Osteoblast (primary cell): ENCODE measurements around the gene WDR36. TPM values are rescaled to one million over a fixed set of nuclear protein-coding genes. Genes with fewer than 3 reads are reported as not detected.
A peak's percentile ranks its signal among the peaks of the same experiment; 100 is the strongest.

Experiments
- DNase-seq: peaks from one replicate; pipeline ENCODE4 v3.0.0; 2011; ENCODE audit warnings: low spot score, mixed read lengths; ENCODE audit not compliant: insufficient read length; ENCODE audit errors: missing footprints
- H2AFZ ChIP-seq: 2 replicates; pipeline ENCODE4 v1.6.0; 2011; ENCODE audit warnings: mild to moderate bottlenecking, low read length
- H3K27ac ChIP-seq: 2 replicates; pipeline ENCODE4 v1.5.1; 2011; ENCODE audit warnings: mild to moderate bottlenecking, low read depth, low read length, moderate library complexity
- H3K27me3 ChIP-seq: 2 replicates; pipeline ENCODE4 v1.6.0; 2012; ENCODE audit warnings: mild to moderate bottlenecking, control low read depth, inconsistent platforms, low read length, moderate library complexity; ENCODE audit not compliant: insufficient read depth
- H3K36me3 ChIP-seq: 2 replicates; pipeline ENCODE4 v1.5.1; 2011; ENCODE audit warnings: mild to moderate bottlenecking, low read length, control low read depth, moderate library complexity; ENCODE audit not compliant: insufficient read depth
- H3K4me1 ChIP-seq: 2 replicates; pipeline ENCODE4 v1.5.1; 2011; ENCODE audit warnings: mild to moderate bottlenecking, low read length, control low read depth, moderate library complexity; ENCODE audit not compliant: insufficient read depth
- H3K4me2 ChIP-seq: 2 replicates; pipeline ENCODE4 v1.6.0; 2011; ENCODE audit warnings: mild to moderate bottlenecking, low read length; ENCODE audit not compliant: insufficient read depth
- H3K4me3 ChIP-seq: fragments of 200-600 bp; sonication (generic); 3 replicates; pipeline ENCODE4 v1.5.1; 2012; ENCODE audit warnings: mild to moderate bottlenecking, low read length, inconsistent platforms; ENCODE audit not compliant: insufficient read depth
- H3K79me2 ChIP-seq: 2 replicates; pipeline ENCODE4 v1.6.0; 2012; ENCODE audit warnings: mild to moderate bottlenecking, low read length, control low read depth, inconsistent platforms; ENCODE audit not compliant: insufficient read depth
- H3K9me3 ChIP-seq: 2 replicates; pipeline ENCODE4 v1.5.1; 2011; ENCODE audit warnings: low read depth, low read length, control low read depth
- H4K20me1 ChIP-seq: 2 replicates; pipeline ENCODE4 v1.6.0; 2012; ENCODE audit warnings: mild to moderate bottlenecking, low read length, control low read depth; ENCODE audit not compliant: insufficient read depth
- total RNA-seq: library from RNA; depleted of rRNA; stranded (reverse); fragments of >200 nt; gene quantifications from 2 replicates; pipeline ENCODE4 v1.2.3, GENCODE V29; 2012
- TF ChIP-seq, protein P1 (sequence below): IDR thresholded peaks from 2 replicates; pipeline ENCODE4 v1.5.1; 2011; ENCODE audit warnings: mild to moderate bottlenecking, low read depth, low read length, moderate library complexity; ENCODE audit errors: extremely low read depth

The WDR36 gene
- total RNA-seq, 1 donor, result 44.5 TPM

DNA sequence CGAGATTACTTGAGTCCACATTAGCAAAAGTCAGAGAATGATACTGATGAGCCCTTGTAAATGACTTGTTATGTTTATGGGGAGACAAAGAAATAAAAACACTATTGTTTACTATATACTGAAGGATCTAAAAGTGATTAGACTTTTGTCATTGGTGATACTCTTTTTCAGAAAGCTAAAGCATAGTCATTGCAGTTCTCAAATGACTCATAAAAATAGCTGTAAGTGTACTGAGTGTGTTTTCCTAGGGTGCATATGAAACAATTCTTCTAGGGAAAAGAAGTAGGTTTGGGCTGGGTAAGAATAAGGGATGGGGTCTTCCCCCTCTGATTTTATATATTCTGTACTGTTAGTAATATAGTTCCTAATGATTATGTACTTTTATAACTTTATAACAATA is 32.6 kb downstream of the WDR36 start:
- TF ChIP-seq, protein P1, sequence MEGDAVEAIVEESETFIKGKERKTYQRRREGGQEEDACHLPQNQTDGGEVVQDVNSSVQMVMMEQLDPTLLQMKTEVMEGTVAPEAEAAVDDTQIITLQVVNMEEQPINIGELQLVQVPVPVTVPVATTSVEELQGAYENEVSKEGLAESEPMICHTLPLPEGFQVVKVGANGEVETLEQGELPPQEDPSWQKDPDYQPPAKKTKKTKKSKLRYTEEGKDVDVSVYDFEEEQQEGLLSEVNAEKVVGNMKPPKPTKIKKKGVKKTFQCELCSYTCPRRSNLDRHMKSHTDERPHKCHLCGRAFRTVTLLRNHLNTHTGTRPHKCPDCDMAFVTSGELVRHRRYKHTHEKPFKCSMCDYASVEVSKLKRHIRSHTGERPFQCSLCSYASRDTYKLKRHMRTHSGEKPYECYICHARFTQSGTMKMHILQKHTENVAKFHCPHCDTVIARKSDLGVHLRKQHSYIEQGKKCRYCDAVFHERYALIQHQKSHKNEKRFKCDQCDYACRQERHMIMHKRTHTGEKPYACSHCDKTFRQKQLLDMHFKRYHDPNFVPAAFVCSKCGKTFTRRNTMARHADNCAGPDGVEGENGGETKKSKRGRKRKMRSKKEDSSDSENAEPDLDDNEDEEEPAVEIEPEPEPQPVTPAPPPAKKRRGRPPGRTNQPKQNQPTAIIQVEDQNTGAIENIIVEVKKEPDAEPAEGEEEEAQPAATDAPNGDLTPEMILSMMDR, result no peak
- Histone ChIP-seq H2AFZ (no peak overlapping the region), H3K79me2 (no peaks in the 10 kb centered on the region), H3K27ac (no peak overlapping the region), H3K27me3 (no peaks in the 10 kb centered on the region), H3K9me3 (no peaks in the 10 kb centered on the region), H3K36me3 (peaks cover 57% of the 10 kb centered on the region), H4K20me1 (no peaks in the 10 kb centered on the region), H3K4me3 (no peak overlapping the region), H3K4me2 (no peak overlapping the region), H3K4me1 (peaks cover 6% of the 10 kb centered on the region)
- peak; percentile 37 for DNase-seq

DNA sequence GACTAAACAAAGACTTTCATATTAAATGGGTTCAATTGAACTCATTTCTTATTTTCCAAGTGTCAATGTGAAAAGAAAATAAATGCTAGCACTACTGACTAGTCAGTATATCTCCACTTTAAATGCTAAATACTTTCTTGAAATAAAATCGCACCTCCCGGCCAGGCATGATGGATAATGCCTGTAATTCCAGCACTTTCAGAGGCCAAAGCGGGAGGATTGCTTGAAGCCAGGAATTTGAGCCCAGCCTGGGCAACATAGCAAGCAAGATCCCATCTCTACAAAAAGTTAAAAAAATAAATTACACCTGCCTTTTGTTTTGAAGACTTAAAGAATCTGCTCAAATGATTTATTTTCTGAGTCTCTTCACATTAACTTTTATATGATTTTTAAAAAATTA is 34.7 kb downstream of the WDR36 start:
- H2AFZ ChIP-seq, result no peak overlapping the region
- DNase-seq, result no peak
- no peaks in the 10 kb centered on the region for H3K27me3 ChIP-seq
- TF ChIP-seq, protein P1, result no peak
- H3K36me3 ChIP-seq, result peaks cover 40% of the 10 kb centered on the region
- H3K9me3 ChIP-seq, result no peaks in the 10 kb centered on the region
- no peak overlapping the region for H3K4me3 ChIP-seq
- H3K4me2 ChIP-seq, result no peak overlapping the region
- H4K20me1 ChIP-seq, result no peaks in the 10 kb centered on the region
- H3K4me1 ChIP-seq, result peaks cover 27% of the 10 kb centered on the region
- H3K79me2 ChIP-seq, result no peaks in the 10 kb centered on the region
- H3K27ac ChIP-seq, result no peak overlapping the region

DNA sequence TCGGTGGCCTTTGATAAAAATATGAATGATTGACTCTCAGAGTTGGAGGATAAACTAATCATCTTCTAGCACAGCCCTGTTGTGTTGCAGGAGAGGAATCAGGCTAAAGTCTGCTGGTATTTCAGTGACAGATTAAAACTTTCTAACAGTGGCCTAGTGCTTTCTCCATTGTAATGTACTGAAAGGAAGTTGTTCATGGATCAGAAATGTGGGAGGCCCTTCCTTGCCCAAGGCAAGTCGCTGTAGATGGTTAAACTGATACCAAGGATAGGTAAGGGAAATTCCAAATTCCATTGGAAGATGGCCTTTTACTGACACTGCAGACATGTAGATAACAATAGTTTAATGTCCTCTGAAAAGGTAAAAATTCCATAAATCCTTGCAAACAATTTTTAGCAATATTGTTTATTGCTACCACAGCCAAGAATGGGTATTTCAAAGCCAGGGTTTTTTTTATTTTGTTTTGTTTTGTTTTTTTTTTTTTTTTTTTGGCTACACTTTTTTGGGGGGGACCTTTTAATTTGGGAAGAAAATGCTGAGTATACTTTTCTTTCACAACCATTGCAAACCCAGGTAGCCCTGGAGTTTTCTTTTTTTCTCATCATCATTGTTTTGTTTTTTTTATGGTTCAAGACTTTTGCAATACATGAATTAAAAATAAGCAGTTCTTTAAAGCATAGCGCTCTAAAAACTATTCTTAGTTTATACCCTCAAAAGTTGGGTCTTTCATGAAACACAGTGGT is 35.5 kb downstream of the WDR36 start:
- Histone ChIP-seq H3K27ac (no peak overlapping the region), H3K4me1 (peaks cover 31% of the 10 kb centered on the region), H2AFZ (no peak overlapping the region), H3K36me3 (peaks cover 32% of the 10 kb centered on the region), H3K4me3 (no peak overlapping the region), H3K27me3 (no peaks in the 10 kb centered on the region), H3K4me2 (no peak overlapping the region), H3K9me3 (no peaks in the 10 kb centered on the region), H3K79me2 (no peaks in the 10 kb centered on the region), H4K20me1 (no peaks in the 10 kb centered on the region)
- DNase-seq, result no peak
- TF ChIP-seq, protein P1, result no peak

DNA sequence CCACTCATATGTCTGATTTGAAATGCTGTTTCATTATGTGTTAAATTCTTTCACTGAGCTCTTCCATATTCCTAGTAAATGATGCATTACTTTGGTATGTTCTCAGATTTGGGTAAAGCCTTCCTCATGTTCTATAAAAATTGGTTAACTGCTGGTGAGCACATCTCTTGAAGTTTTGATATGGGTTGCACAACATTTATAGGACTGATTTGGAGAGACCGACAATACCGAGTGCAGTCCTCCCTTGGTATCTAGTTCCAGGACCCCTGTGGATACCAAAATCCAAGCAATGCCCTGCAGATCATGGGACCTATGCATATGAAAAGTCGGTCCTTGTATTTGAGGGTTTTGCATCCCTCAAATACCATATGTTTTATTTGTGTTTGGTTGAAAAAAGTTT is 37.8 kb downstream of the WDR36 start:
- no peaks in the 10 kb centered on the region for H3K79me2 ChIP-seq
- H3K27ac ChIP-seq, result peak overlapping the region; percentile 3
- H3K4me3 ChIP-seq, result no peak overlapping the region
- peaks cover 20% of the 10 kb centered on the region for H3K36me3 ChIP-seq
- no peaks in the 10 kb centered on the region for H3K27me3 ChIP-seq
- peak; percentile 18 for DNase-seq
- TF ChIP-seq, protein P1, result no peak
- no peaks in the 10 kb centered on the region for H4K20me1 ChIP-seq
- H3K4me1 ChIP-seq, result peaks cover 43% of the 10 kb centered on the region
- H2AFZ ChIP-seq, result no peak overlapping the region
- peak overlapping the region; percentile 60 for H3K4me2 ChIP-seq
- no peaks in the 10 kb centered on the region for H3K9me3 ChIP-seq
